ENCODE results near the gene PAX5.

DNA sequence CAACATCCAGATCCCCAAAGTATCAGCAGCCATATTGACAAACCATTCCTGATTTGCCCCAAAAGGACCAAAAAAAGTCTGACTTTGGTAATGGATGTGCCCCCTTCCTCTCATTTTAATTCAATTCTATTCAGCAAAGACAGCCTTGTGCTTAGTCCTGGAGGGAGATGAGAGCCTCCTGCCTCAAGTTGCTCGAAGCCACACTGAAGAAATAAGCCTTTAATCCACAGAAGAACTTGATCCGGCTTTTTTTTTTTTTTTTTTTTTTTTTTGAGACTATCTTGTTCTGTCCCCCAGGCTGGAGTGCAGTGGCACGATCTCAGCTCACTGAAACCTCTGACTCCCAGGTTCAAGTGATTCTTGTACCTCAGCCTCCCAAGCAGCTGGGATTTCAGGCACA lies 8.4 kb upstream of the PAX5 start:
- TF ChIP-seq, protein P1, sequence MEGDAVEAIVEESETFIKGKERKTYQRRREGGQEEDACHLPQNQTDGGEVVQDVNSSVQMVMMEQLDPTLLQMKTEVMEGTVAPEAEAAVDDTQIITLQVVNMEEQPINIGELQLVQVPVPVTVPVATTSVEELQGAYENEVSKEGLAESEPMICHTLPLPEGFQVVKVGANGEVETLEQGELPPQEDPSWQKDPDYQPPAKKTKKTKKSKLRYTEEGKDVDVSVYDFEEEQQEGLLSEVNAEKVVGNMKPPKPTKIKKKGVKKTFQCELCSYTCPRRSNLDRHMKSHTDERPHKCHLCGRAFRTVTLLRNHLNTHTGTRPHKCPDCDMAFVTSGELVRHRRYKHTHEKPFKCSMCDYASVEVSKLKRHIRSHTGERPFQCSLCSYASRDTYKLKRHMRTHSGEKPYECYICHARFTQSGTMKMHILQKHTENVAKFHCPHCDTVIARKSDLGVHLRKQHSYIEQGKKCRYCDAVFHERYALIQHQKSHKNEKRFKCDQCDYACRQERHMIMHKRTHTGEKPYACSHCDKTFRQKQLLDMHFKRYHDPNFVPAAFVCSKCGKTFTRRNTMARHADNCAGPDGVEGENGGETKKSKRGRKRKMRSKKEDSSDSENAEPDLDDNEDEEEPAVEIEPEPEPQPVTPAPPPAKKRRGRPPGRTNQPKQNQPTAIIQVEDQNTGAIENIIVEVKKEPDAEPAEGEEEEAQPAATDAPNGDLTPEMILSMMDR (IDR thresholded peaks at IDR 0.05), result no peak
- no peak for TF ChIP-seq EZH2 (IDR thresholded peaks at IDR 0.05; ENCODE audit: borderline replicate concordance, insufficient read depth, low read depth, low read length, poor library complexity, severe bottlenecking)

All from B cell (primary cell).